SK-N-DZ (cell line): ENCODE results near the gene HDDC3.
"Not testable (repeated sequence)": the region's sequence is repeated elsewhere in the genome, so short reads cannot be mapped to it uniquely, and the experiment has no call there.

Experiments used
- DNase-seq: peaks from one replicate; pipeline ENCODE4 v3.0.0-alpha.2; 2015; ENCODE audit warnings: low spot score

Gene HDDC3

DNA sequence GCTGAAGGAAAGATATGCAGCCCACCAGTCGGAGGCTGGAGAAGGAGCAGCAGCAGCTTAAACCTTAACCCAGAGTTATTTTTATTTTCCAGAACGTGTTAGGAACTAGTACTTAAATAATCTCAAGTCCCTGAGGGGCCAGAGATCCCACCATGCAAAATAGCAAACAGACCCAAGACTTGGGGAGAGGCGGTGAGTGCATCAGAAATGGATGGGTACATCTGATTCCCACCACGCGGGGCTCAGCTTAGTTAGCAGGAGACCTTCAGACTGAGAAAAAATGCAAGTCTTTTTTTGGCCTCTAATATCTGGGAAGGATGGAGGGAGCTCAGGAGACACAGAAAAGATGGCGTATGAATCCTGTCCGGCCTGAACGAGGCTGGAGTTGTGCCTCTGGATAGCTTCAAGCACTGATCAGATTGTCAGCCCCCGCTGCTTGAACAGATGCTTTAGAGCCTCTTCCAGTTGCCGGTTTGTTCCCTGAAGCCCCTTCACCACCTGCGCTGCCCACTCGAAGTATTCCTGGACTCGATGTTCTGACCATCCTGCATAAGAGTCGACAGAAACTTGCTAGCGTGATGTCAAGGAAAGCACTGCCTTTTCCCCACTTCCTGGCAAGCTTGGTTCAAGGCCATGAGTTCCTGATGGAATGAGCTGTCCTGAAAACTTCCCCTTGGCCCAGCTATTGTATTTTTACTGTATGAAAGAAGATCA lies 1.3 kb downstream of the HDDC3 start:
- peak; percentile 35 for DNase-seq

- no peak for DNase-seq
These were observed 2.9 kb downstream of the HDDC3 start for GRCh38 chr15:90929246-90930019.

DNA sequence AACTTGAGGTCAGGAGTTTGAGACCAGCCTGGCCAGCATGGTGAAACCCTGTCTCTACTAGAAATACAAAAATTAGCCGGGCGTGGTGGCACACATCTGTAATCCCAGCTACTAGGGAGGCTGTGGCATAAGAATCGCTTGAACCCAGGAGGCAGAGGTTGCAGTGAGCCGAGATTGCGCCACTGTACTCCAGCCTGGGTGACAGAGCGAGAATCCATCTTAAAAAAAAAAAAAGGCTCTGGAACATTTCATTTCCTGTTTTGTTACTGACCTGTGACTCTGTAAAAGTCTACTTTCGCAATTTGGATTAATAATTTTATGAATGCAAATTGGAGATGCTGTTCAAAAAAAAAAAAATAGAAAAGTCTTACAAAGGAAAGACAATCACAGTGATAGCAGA lies 4.2 kb downstream of the HDDC3 start:
- DNase-seq: not testable (repeated sequence)

- DNase-seq: not testable (repeated sequence)
These were observed 5.6 kb downstream of the HDDC3 start for GRCh38 chr15:90926766-90927165.

DNA sequence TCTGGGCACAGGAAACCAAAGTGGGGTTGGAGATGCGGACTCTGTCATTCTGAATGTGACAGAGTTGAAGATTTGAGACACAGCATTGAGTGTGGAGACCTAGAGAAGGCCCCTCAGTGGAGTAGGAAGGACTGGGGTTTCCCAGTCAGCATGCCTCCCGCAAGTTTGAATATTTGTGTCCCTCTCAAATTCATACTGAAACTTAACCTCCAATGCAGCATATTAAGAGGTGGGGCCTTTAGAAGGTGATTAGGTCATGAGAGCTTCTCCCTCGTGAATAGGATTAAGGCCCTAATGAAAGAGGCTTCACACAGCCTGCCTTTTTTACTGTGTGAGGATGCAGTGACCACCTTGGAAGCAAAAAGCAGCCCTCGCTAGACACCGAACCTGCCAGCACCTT lies 8.0 kb downstream of the HDDC3 start:
- DNase-seq: no peak

- not testable (repeated sequence) for DNase-seq
These were observed 9.5 kb downstream of the HDDC3 start for GRCh38 chr15:90922712-90923322.

DNA sequence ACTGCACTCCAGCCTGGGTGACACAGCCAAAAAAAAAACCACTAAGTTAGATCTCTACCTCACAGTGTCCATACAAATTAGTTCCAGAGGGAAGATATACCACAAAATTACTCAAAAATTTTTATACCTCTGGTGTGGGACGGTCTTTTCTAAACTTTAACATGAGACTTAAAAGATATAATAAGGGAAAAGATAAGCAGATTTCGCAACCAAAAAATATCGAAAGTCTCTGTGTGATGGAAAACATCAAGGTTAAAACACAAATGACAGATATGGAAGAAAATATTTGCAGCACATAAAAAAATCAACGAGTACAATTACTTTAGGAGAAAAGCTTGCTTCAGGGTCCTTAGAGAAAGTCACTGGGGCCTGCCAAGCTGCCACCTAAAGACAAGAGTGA lies 10.5 kb downstream of the HDDC3 start:
- DNase-seq: no peak

GRCh38 chr15:90918835-90919234 lies 13.5 kb downstream of the HDDC3 start:
- DNase-seq: no peak

- no peak for DNase-seq
These were observed 14.1 kb downstream of the HDDC3 start for GRCh38 chr15:90918034-90918788.

GRCh38 chr15:90917569-90917968 lies 14.8 kb downstream of the HDDC3 start:
- no peak for DNase-seq

GRCh38 chr15:90916461-90916860 lies 15.9 kb downstream of the HDDC3 start:
- DNase-seq: no peak

- no peak for DNase-seq
These were observed 16.4 kb downstream of the HDDC3 start for GRCh38 chr15:90915808-90916440.

DNA sequence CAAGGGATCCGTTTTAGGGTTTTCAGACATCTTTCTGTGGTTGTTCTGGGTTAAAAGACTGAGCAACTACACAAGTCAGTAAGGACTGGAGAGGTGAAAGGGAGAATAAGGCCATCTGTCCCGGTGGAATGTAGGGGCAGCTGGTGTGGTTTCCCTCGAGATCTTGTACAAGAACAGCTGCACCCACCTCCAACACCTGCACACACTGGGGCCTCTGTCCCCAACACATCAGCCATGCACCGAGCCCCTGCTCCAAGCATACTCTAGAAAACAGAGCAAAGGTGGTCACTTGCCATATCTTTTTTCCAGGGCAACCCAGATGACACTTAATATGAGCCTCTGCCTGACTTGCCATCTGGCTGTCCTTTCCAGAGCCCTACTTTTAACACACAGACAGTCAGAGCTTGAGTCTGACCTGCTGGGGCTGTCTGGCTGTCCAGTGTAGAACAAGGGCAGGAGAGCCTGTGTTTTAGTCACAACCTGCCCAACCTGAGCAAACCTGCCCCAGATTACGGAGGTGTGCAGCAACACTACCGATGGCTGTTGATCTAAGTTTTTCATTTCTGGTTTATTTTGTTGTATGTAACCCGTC lies 17.0 kb downstream of the HDDC3 start:
- peak; percentile 19 for DNase-seq

DNA sequence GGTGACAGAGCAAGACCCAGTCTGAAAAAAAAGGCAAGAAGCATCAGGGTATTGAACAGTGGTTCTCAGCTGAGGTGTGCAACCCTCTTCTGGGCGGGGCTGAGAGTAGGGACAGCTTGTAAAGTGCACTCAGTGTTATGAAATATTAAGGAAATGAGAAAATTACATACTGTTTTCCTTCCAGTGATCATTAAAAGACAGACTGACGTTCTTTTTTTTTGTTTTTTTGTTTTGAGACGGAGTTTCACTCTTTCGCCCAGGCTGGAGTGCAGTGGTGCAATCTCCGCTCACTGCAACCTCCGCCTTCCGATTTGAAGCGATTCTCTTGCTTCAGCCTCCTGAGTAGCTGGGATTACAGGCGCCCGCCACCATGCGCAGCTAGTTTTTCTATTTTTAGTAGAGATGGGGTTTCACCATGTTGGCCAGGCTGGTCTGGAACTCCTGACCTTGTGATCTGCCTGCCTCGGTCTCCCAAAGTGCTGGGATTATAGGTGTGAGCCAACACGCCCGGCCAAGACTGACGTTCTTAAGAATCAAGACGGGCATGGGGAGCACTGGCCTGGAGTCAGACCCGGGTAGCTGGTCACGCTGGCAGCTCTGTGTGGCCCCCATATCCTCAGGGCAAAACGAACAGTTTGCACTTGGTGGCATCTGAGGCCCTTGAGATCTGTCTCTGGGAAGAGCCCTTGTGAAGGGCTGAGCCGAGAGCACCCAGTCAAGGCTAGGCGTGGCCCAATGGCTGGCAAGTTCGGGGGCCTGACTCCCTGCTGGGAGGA lies 17.9 kb downstream of the HDDC3 start:
- DNase-seq: no peak

DNA sequence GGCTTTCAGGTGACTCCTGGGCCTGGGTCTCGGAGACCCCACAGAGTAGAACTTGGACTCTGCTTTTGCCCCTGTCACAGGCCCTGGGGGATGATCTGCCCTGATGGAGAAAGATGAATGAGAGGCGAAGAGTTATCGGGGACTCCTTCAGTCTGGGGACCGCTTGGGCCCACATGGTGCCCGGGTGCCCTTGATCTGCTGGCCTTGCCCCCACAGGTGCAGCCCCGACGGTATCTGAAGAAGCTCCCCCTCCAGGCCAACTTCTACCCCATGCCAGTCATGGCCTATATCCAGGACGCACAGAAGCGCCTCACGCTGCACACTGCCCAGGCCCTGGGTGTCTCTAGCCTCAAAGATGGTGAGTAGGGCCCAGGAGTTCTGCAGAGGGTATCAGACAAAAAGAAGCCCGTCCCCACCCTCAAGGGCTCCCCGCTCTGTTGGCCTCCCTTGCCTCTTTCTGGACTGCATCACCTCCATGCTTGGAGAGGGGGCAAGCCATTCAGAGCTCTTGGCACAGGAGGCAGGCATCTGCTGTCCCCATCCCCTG lies 18.9 kb downstream of the HDDC3 start:
- no peak for DNase-seq

GRCh38 chr15:90912770-90913075 lies 19.6 kb downstream of the HDDC3 start:
- no peak for DNase-seq

DNA sequence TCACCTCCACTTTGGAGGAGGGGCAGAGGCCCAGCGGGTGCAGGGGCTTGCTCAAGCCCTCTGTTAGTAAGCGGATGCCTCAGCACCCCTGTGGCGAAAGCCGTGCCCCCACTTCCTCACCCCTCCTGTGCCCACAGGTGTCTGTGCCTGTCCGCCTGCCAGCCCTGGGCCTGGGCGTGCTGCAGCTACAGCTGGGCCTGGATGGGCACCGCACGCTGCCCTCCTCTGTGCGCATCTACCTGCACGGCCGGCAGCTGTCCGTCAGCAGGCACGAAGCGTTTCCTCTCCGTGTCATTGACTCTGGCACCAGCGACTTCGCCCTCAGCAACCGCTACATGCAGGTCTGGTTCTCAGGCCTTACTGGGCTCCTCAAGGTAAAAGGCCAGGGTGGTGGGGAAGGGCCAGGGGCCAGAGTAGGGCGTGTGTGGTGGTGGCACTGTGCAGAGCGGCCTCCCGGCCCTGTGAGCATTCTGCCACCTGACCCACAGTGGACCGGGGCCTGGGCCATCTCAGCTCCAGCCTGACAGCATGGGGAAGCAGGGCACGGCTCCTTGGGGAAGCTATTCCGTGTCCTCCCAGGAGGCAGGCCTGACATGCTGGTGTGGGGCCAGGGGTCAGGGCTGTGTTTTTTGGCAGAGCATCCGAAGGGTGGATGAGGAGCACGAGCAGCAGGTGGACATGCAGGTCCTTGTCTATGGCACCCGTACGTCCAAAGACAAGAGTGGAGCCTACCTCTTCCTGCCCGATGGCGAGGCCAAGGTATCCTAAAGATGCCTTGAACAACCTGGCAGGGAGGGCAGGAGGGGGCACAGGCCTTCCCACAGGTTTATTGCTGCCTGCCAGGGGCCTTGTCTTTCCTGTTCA lies 20.2 kb downstream of the HDDC3 start:
- no peak for DNase-seq

DNA sequence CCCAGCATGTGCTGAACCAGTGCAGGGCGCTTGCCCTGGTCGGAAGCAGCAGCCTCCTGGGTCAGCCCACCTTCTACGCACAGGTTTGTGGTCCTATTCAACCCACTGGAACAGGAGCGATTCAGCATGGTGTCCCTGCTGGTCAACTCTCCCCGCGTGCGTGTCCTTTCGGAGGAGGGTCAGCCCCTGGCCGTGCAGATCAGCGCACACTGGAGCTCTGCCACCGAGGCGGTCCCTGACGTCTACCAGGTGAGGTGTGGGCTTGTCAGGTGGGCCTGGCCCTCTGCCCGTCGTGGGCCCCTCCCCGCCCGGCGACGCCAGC lies 21.1 kb downstream of the HDDC3 start:
- DNase-seq: no peak
